DMS114 treated with DMSO at 0.1 percent for 48 hours (cell line): ENCODE data around the gene BMAL1.
"Not testable (repeated sequence)": the region's sequence is repeated elsewhere in the genome, so short reads cannot be mapped to it uniquely, and the experiment has no call there.

ENCODE experiments used
- DNase-seq: peaks from one replicate; lab custom pipeline; 2025; ENCODE audit not compliant: unreplicated experiment; lab: John Stamatoyannopoulos, UW

Gene BMAL1

DNA sequence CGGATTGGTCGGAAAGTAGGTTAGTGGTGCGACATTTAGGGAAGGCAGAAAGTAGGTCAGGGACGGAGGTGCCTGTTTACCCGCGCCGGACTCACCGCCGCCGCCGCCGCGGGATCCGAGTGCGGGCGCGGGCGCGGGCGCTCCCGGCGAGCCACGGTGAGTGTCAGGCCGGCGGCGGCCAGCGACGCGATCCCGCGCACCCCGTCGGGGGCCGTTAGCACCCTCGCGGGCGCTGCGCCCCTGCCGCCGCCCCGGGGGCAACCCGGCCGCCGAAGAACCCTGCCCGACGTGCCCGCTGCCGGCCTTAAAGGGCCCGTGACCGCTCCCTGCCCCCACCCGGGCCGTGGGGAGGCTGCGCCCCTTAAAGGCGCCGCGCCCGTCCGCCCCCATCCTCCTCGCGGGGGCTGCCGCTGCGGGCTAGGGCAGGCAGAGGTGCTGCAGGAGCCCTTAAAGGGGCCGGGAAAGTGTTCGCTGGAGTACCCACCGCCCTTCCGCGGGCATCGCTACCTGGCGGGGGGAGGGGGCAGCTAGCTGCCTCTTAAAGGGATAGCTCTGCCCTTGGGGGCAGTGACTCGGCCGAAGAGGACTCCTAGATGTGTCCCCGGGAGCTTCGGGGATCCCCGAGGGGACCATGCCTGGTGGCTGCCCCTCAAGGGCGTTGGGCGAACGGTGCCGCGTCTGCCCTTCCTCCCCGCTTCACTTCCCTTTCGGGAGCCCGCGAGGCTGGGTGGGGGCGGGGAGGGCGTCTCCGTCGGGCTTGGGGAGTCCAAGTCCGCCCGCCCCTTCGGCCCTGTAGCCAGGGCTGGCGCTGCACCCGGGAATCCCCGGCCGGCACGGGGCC lies at the start of gene BMAL1:
Gene BMAL1 (plus strand): TSS at position 23 of the 841 bp plus-strand sequence. CDS start 76,519 bp downstream, outside the sequence.
- DNase-seq = no peak

DNA sequence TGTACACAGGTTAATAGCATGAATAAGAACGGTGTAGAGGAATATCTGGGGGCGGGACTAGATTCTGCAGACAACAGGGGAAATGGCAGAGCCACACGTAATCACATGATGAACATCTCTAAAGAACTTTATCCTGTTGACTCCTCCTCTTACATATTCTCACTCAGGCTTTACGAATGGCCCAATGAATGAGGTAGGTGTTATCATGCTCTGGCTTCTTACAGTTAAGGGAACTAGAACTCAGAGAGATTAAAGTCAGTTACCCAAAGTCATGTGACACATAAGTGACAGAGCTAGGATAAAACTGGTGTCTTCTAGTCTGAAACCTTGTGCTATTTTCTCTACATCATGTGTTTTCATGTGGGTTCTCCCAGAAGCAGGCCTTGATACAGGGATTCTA lies 49.0 kb upstream of the BMAL1 start:
- no peak for DNase-seq

DNA sequence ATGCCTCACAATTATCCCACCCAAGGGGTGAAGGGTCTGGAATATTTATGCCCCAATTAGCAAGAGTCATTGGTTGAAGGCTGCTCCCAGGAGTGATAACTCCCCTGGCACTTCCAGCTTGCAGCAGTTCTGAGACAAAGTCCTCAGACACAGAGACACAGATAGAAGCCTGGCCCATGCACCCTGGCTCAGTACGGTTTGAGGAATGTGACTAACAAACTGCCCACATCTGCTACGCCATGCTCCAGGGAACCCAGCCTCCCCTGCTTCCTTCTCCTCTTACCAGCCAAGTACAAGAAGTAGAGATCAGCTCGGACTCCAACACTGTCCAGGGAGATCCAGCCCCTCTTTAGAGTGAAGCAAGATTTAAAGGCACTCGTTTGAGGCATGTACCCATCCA lies 48.5 kb upstream of the BMAL1 start:
- no peak for DNase-seq

DNA sequence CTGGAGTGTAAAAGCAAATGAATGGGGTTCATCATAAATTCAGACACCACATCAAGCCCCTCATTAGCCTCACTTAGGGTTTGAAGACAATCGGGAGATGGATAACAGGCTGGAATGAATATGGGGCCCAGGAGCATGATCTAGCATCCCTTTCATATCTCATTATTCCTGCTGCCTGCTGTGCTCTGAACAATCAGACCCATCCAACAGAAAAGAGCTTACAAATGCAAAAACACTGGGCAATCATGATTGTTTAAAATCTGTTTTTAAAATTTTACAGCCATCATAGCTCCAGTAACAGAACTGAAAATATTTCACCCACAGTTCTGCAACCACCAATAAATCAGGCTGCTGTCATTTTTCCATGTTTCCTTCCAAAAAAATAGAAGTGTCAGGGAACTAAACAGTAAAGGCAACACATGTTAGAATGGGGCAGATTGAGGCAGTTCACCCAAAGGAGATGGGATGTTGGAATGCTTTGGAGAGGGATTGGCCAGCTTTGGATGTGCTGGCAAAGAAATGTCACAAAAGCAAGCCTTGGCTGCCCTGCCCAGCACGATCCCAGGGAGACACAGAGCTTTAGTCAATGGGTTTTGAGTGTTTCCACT lies 47.8 kb upstream of the BMAL1 start:
- DNase-seq = no peak

DNA sequence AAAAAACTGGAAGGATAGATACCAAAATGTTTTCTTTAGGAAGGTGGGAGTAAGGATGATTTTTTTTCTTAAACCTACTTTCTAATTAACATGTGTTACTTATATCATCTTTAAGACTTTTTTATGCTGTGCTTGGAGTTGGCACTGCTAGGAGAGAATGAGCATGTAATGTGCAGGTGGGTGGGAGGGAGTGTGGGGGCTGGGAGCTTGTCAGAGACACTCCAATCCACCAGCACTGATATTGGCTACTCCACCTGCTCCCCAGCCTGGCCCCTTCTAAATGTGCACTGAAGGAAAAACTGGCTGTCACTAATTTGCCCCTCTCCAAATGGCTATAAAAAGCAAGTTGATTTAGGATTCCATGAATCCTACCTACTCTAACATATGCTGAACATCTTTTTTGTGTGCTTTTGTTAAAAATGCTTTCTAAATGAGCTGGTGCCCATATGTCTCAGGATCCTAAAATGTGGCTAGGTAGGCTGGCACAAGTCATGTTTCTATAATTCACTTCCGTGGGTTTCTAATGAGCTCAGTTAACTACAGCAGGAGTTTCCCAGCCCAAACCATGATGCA lies 44.3 kb upstream of the BMAL1 start:
- no peak for DNase-seq

DNA sequence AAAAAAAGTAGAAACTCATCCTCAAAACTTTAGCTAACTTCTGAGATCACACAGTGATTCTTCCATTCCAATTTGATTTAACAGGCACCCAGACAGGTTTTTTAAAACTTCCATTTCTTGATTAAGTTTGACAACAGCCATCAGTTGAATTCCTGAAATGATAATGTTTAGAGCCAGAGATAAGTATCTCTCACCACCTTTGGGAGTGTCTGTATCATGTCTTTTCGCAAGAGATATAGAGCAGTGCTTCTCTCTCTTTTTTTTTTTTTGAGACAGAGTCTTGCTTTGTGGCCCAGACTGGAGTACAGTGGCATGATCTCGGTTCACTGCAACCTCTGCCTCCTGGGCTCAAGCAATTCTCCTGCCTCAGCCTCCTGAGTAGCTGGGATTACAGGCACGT lies 41.7 kb upstream of the BMAL1 start:
- no peak for DNase-seq

DNA sequence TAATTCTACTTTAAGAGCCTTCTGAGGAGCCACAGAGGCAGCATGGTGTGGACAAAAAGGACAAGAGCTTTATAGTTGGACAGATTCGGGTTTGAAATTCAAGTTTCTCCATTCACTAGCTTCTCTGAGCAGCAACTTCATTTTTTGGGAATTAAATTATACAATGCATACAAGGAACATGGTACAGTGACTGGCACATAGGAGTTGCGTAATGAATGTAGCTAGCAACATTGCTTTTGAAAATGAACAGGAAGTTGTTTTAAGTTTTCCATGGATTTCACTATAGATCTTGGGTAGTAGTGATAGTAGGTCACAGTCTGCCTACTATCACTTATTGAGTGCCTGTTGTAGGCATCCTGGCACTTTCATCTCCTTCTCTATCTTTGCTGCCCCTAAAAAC lies 41.0 kb upstream of the BMAL1 start:
- no peak for DNase-seq

DNA sequence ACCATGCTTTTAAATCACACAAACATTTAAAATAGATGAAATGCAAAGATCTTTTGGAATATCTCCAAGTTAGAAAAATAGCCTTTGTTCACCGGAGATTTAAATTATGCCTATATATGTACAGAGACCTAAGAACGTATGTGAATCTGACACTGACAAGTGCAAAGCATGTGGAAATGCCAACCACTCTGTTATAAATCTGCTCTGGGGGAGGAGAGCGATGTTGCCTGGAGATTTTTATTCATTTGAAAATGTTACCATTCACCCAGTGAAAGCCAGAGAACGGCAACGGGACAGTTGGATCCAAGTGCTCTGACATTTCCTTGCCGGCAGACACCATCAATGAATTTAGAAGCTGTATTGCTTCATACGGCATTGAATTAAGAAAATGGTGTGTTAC lies 39.8 kb upstream of the BMAL1 start:
- no peak for DNase-seq

DNA sequence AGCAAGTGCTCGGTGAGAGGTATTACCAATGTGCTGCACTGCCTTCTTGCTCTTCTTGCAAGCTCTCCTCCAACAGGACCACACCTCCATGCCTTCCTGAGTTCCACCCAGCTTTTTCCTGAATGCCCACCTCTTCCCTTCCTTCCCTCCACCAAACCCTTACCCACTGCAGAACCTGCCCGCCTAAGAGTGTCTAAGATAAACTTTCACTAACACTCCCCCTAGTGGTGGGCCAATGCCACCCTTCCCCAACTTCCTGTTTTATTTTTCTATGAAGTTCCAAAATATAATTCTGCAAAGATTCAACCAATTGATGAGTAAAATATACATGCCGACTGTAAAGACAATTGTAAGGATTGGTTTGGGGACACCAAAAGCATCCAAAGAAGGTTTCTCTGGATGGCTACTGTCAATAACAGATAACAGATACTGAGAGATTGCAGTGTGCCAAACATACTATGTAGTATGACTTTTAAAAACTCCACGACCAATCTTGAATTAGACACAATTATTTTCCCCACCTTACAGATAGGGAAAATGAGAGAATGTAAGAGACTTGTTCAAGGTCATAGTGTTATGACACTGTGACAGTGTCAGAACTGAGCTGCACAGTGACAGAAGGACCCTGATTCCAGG lies 38.6 kb upstream of the BMAL1 start:
- DNase-seq = no peak

DNA sequence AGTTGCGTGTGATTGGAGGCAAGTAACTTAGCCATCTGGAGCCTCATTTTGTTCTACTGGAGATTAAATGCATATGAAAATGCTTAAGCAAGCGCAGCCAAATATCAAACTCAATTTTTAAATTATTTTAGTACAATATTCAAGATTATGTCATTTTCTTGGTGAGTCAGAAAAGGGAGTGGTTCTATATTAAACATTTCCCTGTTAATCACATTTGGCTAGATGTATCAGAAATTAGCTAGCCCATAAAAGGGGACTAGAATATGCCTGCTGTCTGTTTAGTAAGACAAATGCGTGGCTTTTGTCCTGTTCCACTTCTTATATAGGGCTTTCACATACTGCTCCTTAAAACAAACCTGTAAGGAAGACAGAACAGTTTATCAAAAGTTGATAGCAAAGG lies 35.0 kb upstream of the BMAL1 start:
- DNase-seq = no peak

DNA sequence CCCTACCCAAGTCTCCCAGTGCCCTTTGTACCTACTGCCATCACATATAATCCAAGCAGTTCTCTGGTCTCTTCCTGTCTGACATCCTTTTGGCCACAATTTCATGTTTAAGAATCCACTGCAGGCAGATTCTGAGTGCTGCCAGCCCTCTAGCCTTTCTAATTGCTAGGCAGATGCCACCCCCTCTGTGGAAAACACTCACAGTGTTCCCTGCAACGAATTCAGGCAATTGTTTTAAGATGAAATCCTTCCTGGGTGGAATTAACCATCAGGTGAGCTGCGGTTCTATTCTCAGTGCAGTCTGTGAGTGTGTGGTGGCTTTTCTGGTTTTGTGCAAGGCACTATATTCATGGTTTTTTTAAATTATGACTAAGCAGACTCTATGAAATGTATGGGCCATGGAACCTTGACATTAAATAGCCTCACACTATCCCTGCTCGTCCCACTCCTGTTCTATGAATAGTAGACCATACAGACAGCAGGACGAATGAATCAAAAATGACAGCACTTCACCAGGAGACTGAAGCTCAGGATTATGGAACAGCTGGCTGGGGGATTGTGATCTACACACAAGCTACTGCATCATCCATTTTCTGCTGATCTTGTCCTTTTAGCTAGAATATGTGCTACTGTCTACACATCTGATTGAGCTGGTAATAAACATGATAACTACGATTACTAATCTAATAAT lies 29.8 kb upstream of the BMAL1 start:
- no peak for DNase-seq

DNA sequence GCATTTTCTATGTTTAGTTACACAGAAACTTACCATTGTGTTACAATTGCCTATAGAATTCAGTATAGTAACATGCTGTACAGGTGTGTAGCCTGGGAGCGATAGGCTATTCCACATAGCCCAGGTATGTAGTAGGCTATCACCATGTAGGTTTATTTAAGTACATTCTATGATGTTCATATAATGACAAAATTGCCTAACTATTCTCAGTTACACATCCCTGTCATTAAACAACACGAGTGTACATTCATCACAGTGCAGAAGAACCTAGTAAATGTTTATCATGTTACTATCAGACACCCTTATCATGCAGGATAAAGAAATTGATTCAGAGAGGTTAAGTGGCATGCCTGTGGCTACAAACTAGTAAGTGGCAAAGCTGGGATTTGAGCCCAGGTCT lies 28.4 kb upstream of the BMAL1 start:
- no peak for DNase-seq

DNA sequence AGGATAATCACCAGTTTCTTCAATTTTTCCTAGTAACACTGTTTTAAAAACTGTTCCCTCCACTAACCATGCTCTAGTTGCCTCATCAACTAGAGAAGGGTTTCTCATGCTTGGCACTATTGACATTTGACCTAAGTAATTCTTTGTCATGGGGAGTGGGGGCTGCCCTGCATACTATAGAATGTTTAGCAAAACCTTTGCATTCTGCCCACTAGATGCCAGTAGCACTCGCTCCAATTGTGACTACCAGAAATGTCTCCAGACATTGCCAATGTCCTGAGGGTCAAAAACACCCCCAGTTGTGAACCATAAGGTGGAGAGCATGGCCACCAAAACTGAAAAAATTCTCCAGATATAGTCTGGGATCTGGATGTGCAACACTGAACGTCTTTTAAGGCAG lies 27.6 kb upstream of the BMAL1 start:
- DNase-seq = no peak

DNA sequence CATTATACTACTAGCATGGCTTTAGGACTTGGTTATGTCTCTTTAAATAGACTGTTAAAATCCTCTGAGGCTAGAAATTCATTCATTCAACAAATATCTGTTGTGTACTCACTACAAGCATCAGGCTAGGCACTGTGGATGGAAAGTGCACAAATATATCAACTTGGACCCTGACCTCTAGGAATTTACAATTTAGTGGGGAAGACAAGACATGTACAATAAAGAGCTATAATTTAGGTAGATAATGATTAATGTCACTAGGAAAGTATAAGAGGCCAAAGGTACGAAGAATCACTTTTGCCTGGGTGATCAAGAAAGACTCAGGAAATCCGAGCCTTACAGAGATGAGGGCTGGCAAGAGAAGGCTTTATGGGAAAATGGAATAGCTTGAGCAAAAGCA lies 25.6 kb upstream of the BMAL1 start:
- DNase-seq = no peak

DNA sequence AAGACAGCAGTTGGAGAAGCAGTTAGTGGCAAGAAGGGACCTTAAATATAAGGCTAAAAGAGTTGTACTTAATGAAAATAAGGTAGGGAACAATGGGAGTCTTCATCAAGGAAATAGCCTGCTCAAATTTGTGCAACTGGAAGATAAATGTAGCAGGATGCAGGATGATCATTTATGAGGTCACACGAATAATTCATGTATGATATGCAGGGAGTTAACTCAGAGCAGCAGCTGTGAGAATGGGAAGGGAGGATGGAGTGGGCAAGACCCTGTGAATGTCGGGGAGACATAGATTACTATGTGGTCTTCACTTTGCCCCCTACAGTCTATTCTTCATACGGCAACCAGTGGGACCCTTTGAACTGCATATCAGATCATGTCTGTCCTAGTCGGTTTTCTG lies 25.2 kb upstream of the BMAL1 start:
- no peak for DNase-seq

DNA sequence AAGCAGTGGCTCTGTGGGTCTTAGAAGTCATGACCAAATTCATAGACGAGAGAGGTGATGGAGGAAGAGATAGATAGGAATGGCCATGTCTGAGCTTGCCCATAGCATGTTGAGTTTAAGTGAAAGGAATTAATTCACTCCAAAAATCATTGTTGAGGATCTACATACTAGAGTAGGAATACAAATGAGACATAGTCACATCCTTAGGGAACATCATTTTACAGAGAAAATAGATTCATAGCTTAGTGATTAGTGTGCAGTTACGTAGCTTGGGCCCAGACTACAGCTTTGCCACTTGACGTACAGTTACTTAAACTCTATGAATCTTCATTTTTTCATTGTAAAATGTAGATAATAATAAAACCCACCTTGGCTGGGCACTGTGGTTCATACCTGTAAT lies 21.4 kb upstream of the BMAL1 start:
- no peak for DNase-seq

DNA sequence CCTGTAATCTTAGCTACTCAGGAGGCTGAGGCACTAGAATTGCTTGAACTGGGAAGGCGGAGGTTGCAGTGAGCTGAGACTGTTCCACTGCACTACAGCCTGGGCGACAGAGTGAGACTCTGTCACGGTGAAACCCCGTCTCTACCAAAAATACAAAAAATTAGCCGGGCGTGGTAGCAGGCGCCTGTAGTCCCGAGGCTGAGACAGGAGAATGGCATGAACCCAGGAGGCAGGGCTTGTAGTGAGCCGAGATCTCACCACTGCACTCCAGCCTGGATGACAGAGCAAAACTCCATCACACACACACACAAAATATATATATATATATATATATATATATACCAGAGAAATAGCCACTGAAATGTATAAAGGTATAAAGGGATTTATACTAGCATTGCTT lies 19.5 kb upstream of the BMAL1 start:
- DNase-seq = not testable (repeated sequence)

DNA sequence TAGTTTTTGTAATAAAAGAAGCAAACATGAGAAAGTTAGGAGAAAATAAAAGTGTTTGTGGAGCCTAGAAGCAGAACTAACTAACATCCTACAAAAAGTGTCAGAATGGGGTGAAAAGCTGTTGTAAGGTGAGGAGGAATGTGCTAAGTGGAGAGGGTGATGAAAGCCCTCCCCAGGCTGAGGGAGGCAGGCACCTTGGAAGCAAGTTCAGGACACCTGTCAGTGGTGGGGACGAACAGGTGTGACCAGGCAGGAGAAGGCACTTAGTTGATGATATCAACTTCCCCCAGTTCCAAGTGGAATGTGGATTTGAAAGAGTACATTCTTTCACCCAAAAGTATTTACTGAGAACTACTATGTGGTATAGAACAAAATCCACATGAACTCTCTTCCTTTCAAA lies 18.7 kb upstream of the BMAL1 start:
- DNase-seq = no peak

DNA sequence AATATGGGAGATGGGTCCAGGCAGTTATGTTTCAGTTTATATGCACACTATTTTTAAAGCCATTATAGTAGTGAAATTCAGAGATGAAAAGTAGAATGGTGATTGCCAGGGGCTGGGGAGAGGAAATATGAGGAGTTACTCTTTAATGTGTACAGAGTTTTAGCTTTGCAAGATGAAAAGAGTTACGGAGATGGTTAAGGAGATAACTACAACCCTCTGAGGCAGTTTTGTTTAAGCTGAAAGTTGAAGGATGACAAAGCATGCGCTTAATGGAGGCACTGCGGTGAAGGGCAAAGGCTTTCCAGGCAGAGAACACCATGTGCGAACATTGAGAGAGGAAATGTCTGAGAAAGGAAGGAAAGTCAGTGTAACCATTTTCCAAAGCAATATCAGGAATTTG lies 18.2 kb upstream of the BMAL1 start:
- DNase-seq = no peak

DNA sequence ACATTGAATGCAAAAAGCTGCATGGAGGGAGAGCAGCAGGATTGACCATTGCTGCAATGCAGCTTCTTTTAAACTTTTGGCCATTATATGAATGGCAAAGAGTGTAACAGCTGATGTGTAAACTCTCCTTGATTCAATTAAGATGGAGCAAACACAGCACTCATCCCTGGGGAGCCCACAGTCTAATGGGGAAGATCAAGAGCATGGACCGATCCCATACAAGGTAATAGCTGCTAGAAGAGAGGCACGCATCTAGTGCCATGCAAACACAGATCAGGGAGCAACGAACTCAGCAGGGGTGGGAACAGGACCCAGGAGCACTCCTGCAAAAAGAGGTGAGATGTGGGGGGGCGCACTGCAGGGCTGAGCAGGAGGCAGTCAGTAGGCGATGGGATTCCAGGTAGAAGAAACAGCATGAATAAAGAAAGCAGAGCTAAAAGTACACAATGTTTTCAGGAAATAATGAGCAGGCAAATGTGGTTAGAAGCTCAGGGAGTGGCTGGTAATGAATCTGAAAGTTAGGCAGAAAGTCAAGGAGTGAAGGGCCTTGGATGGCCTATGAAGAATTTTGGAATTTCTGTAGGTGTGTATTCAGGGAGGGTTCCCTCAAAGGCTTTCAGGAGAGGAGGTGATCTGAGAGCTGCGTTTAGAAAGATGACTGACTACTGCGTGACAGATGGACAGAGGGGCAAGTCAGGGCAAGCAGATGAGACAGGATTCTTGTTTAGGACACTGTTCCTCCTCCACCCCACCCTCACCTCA lies 17.2 kb upstream of the BMAL1 start:
- no peak for DNase-seq
